ENCODE results near the gene TM7SF2.

The TM7SF2 gene

GRCh38 chr11:65126624-65127274 lies 15.1 kb downstream of the TM7SF2 start:
- H3K9ac ChIP-seq (ENCODE audit: low read length): no peak overlapping the region
- H3K9me3 ChIP-seq (ENCODE audit: insufficient read depth, low read length): no peaks in the 10 kb centered on the region
- no peak overlapping the region for H3K4me3 ChIP-seq (ENCODE audit: insufficient read depth, low read length, poor library complexity, severe bottlenecking)
- no peaks in the 10 kb centered on the region for H3K27me3 ChIP-seq (ENCODE audit: low read length)
- H3K4me2 ChIP-seq (ENCODE audit: low read depth, low read length, poor library complexity, severe bottlenecking): no peak overlapping the region
- no peaks in the 10 kb centered on the region for H3K9me2 ChIP-seq (replicated peaks; ENCODE audit: insufficient read depth, low read length)
- H3K79me2 ChIP-seq (ENCODE audit: insufficient read depth, low read length): peaks cover 24% of the 10 kb centered on the region
- H3K36me3 ChIP-seq (ENCODE audit: low read length): peaks cover 16% of the 10 kb centered on the region; the same call in 1 of the 2 replicates
- TF ChIP-seq CTCF (IDR thresholded peaks at IDR 0.05; ENCODE audit: insufficient read depth, low read length, poor library complexity, severe bottlenecking) (no peak), EZH2phosphoT487 (conservative IDR thresholded peaks at IDR 0.05; ENCODE audit: low read length) (no peak)
- peaks cover 46% of the 10 kb centered on the region for H3F3A ChIP-seq (ENCODE audit: insufficient read depth)
- no peaks in the 10 kb centered on the region for H4K20me1 ChIP-seq (ENCODE audit: low read depth, low read length)
- H2AFZ ChIP-seq (ENCODE audit: low read depth, low read length, severe bottlenecking): no peak overlapping the region
- H3K27ac ChIP-seq (ENCODE audit: low read depth, low read length): peak overlapping the region; percentile 33; the same call in 1 of the 2 replicates

DNA sequence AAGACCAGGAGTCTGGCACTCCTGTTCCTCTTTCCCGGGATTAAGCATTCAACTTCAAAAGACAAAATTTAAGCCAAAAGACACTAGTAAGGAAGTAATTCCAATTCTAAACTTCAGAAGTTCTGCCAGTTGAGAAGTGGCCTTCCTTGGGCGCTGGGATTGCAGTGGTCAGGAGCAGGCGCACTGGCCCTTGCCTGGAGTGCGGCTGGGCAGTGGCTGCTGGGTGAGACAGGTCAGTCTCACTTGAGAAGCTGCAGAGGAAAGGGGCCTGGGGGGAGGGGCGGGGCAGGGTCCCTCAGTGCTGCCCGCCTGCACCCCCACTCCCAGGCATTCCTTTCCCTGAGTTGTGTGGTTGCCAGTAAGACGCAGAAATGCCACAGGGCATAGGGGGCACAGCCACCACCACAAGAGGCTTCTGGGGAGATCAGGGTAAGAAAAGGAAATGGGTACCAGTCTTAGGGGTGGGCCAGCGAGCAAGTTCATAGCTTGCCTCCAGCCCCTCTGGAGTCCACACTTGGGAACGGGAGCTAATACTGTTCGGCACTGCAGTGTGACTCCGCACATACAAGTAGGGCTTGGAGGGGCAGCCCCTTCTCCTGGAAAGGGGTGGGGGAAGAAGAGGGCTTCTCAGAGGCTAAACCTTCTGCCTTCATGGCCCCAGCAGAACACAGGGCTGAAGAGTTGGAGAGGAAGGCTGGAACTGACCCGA lies 16.0 kb downstream of the TM7SF2 start:
- H3K9me2 ChIP-seq (replicated peaks; ENCODE audit: insufficient read depth, low read length): no peaks in the 10 kb centered on the region
- no peak overlapping the region for H3K9ac ChIP-seq (ENCODE audit: low read length)
- TF ChIP-seq CTCF (IDR thresholded peaks at IDR 0.05; ENCODE audit: insufficient read depth, low read length, poor library complexity, severe bottlenecking): no peak
- no peak for TF ChIP-seq EZH2phosphoT487 (conservative IDR thresholded peaks at IDR 0.05; ENCODE audit: low read length)
- no peak overlapping the region for H3K4me2 ChIP-seq (ENCODE audit: low read depth, low read length, poor library complexity, severe bottlenecking)
- peak overlapping the region; percentile 33; the same call in 1 of the 2 replicates for H3K27ac ChIP-seq (ENCODE audit: low read depth, low read length)
- H3F3A ChIP-seq (ENCODE audit: insufficient read depth): peaks cover 53% of the 10 kb centered on the region
- H4K20me1 ChIP-seq (ENCODE audit: low read depth, low read length): no peaks in the 10 kb centered on the region
- peaks cover 17% of the 10 kb centered on the region; the same call in 1 of the 2 replicates for H3K36me3 ChIP-seq (ENCODE audit: low read length)
- no peaks in the 10 kb centered on the region for H3K9me3 ChIP-seq (ENCODE audit: insufficient read depth, low read length)
- H2AFZ ChIP-seq (ENCODE audit: low read depth, low read length, severe bottlenecking): no peak overlapping the region
- H3K4me3 ChIP-seq (ENCODE audit: insufficient read depth, low read length, poor library complexity, severe bottlenecking): no peak overlapping the region
- peaks cover 21% of the 10 kb centered on the region for H3K79me2 ChIP-seq (ENCODE audit: insufficient read depth, low read length)
- no peaks in the 10 kb centered on the region for H3K27me3 ChIP-seq (ENCODE audit: low read length)

GRCh38 chr11:65128182-65129145 lies 16.8 kb downstream of the TM7SF2 start:
- H3K9me3 ChIP-seq (ENCODE audit: insufficient read depth, low read length): no peaks in the 10 kb centered on the region
- peaks cover 22% of the 10 kb centered on the region; the same call in 1 of the 2 replicates for H3K36me3 ChIP-seq (ENCODE audit: low read length)
- peaks cover 22% of the 10 kb centered on the region; the same call in 1 of the 2 replicates for H3K79me2 ChIP-seq (ENCODE audit: insufficient read depth, low read length)
- TF ChIP-seq EZH2phosphoT487 (conservative IDR thresholded peaks at IDR 0.05; ENCODE audit: low read length) (no peak), CTCF (IDR thresholded peaks at IDR 0.05; ENCODE audit: insufficient read depth, low read length, poor library complexity, severe bottlenecking) (no peak)
- no peaks in the 10 kb centered on the region for H4K20me1 ChIP-seq (ENCODE audit: low read depth, low read length)
- no peak overlapping the region for H3K4me3 ChIP-seq (ENCODE audit: insufficient read depth, low read length, poor library complexity, severe bottlenecking)
- no peak overlapping the region for H2AFZ ChIP-seq (ENCODE audit: low read depth, low read length, severe bottlenecking)
- H3K27me3 ChIP-seq (ENCODE audit: low read length): no peaks in the 10 kb centered on the region
- H3K9ac ChIP-seq (ENCODE audit: low read length): no peak overlapping the region
- no peak overlapping the region for H3K4me2 ChIP-seq (ENCODE audit: low read depth, low read length, poor library complexity, severe bottlenecking)
- peak overlapping the region; percentile 100; the same call in 1 of the 2 replicates for H3K27ac ChIP-seq (ENCODE audit: low read depth, low read length)
- no peaks in the 10 kb centered on the region for H3K9me2 ChIP-seq (replicated peaks; ENCODE audit: insufficient read depth, low read length)
- H3F3A ChIP-seq (ENCODE audit: insufficient read depth): peaks cover 61% of the 10 kb centered on the region

Data from SU-DHL-6 (cell line).